H7 (cell line): ENCODE results near the gene FBXL12. TPM values are rescaled to one million over a fixed set of nuclear protein-coding genes. Genes with fewer than 3 reads are reported as not detected.
"Not testable (repeated sequence)": the region's sequence is repeated elsewhere in the genome, so short reads cannot be mapped to it uniquely, and the experiment has no call there.

ENCODE experiments used
- DNase-seq: peaks from one replicate; pipeline ENCODE4 v3.0.0; 2012
- H3K27me3 ChIP-seq: 2 replicates; pipeline ENCODE4 v1.6.0; 2011; ENCODE audit warnings: mild to moderate bottlenecking, low read length; ENCODE audit not compliant: control insufficient read depth, insufficient read depth
- H3K36me3 ChIP-seq: replicated peaks from 2 replicates; pipeline ENCODE4 v1.5.1; 2011; ENCODE audit warnings: low read length; ENCODE audit not compliant: control insufficient read depth, insufficient read depth
- H3K4me3 ChIP-seq: 2 replicates; pipeline ENCODE4 v1.5.1; 2011; ENCODE audit warnings: low read depth, mild to moderate bottlenecking, control low read depth, low read length, moderate library complexity; ENCODE audit not compliant: insufficient read depth
- total RNA-seq: library from RNA; depleted of rRNA; stranded (reverse); fragments of >200 nt; shearing (Covaris generic); gene quantifications from 2 replicates; pipeline ENCODE4 v1.2.3, GENCODE V29; 2014

Gene FBXL12
- total RNA-seq, 1 experiment from 2014 or later: 36.4 TPM

DNA sequence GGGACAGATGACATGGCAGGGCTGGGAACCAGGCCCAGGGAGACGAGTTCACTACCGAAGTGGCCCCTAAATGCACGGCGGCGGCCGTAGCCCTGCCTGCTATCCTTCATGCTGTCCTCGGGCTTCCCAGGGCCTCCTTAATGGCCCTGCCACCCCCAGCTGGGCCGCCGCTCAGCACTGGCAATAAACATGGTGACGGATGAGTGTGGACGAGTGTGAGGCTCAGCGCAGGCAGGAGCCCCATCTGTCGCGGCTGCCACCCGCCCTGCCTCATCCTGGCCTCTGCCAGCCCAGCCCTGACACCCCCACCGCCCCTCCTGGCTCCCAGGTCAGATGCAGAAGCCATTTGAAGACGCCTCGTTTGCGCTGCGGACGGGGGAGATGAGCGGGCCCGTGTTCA lies 29.9 kb upstream of the FBXL12 start:
- Histone ChIP-seq H3K36me3 (no peaks in the 10 kb centered on the region; the same call in none of the 2 replicates), H3K4me3 (no peak overlapping the region), H3K27me3 (no peaks in the 10 kb centered on the region)
- DNase-seq: no peak

DNA sequence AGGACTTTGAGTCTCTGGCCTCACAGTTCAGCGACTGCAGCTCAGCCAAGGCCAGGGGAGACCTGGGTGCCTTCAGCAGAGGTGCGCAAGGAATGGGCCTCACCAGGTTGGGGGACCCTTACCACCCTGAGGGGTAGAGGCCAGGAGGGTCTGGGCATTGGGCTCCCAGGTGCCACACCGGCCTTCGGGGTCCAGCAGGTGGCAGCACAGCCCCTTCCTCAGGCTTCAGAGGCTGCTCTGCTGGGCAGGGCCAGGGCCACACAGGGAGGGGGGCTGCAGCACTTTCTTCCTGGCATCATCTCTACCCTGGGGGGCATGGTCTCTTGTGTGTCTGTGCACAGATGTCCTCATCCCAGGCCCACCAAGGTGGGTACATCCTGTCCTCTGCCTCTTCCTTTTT lies 29.2 kb upstream of the FBXL12 start:
- no peaks in the 10 kb centered on the region; the same call in none of the 2 replicates for H3K36me3 ChIP-seq
- H3K27me3 ChIP-seq: no peaks in the 10 kb centered on the region
- H3K4me3 ChIP-seq: no peak overlapping the region
- peak; percentile 94 for DNase-seq

GRCh38 chr19:9847087-9847671 lies 28.3 kb upstream of the FBXL12 start:
- H3K4me3 ChIP-seq: no peak overlapping the region
- peak; percentile 93 for DNase-seq
- peaks cover 2% of the 10 kb centered on the region for H3K36me3 ChIP-seq
- H3K27me3 ChIP-seq: no peaks in the 10 kb centered on the region

- H3K27me3 ChIP-seq, DNase-seq, H3K4me3 ChIP-seq: not testable (repeated sequence)
- peaks cover 12% of the 10 kb centered on the region for H3K36me3 ChIP-seq
Measured at GRCh38 chr19:9843626-9844273, 24.9 kb upstream of the FBXL12 start.

GRCh38 chr19:9842834-9843625 lies 24.2 kb upstream of the FBXL12 start:
- Histone ChIP-seq H3K27me3 (no peaks in the 10 kb centered on the region), H3K36me3 (peaks cover 12% of the 10 kb centered on the region), H3K4me3 (no peak overlapping the region)
- no peak for DNase-seq

DNA sequence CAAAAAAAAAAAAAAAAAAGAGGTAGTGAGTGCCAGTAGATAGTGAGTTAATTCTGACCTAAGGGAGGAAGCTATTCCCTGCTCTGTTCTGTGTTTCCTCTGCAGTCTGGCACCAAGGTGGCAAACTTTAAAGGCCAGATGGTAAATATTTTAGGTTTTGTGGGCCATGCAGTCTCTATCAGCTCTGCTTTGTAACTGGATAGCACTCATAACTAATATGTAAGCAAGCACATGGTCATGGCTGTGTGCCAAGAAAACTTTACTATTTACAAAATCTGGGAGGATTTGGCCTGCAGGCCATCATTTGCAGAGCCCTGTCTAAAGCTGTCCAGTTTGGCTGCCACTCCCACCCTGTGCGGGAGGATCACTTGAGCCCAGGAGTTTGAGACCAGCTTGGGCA lies 20.5 kb upstream of the FBXL12 start:
- Histone ChIP-seq H3K4me3 (no peak overlapping the region), H3K27me3 (no peaks in the 10 kb centered on the region), H3K36me3 (peaks cover 12% of the 10 kb centered on the region)
- DNase-seq: no peak

GRCh38 chr19:9838324-9838723 lies 19.4 kb upstream of the FBXL12 start:
- Histone ChIP-seq H3K27me3 (no peaks in the 10 kb centered on the region), H3K4me3 (no peak overlapping the region), H3K36me3 (peaks cover 12% of the 10 kb centered on the region)
- peak; percentile 20 for DNase-seq

DNA sequence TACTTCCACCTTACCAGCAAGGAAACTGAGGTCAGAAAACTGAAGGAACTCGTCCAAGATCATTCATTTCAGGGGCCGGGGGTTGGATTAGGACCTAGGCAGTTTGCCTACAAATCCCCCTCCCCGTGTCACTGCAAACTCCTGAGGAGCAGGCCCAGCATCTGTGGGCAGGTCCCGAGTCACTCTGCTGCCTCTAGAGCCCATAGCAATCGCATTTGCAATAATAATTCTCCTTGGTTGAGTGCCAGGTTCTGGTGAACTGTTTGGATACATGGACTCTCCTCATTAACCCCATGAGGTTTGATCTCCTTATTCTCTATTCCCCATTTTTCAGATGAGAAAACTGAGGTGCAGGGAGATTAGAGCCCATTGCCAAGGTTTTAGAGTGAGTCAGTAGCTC lies 17.1 kb upstream of the FBXL12 start:
- peak; percentile 48 for DNase-seq
- peaks cover 6% of the 10 kb centered on the region for H3K36me3 ChIP-seq
- H3K27me3 ChIP-seq: no peaks in the 10 kb centered on the region

GRCh38 chr19:9835507-9835949 lies 16.6 kb upstream of the FBXL12 start:
- Histone ChIP-seq H3K36me3 (peaks cover 5% of the 10 kb centered on the region), H3K27me3 (no peaks in the 10 kb centered on the region), H3K4me3 (peak overlapping the region; percentile 87)
- no peak for DNase-seq

More for the DNA sequence above, 17.1 kb upstream of the FBXL12 start:
- peak overlapping the region; percentile 87 for H3K4me3 ChIP-seq

GRCh38 chr19:9834726-9835506 lies 16.0 kb upstream of the FBXL12 start, which contains the start of gene PIN1:
TSS of gene PIN1 (plus strand) at chr19:9835318. CDS start at chr19:9835345, 27 bp downstream.
- Histone ChIP-seq H3K27me3 (no peaks in the 10 kb centered on the region), H3K36me3 (peaks cover 6% of the 10 kb centered on the region), H3K4me3 (peak within 1 kb of the TSS; percentile 87)
- peak; percentile 100 for DNase-seq

GRCh38 chr19:9834307-9834725 lies 15.4 kb upstream of the FBXL12 start:
- Histone ChIP-seq H3K36me3 (peaks cover 7% of the 10 kb centered on the region), H3K27me3 (no peaks in the 10 kb centered on the region), H3K4me3 (peak overlapping the region; percentile 44)
- DNase-seq: no peak

- no peak for DNase-seq
- Histone ChIP-seq H3K27me3 (no peaks in the 10 kb centered on the region), H3K4me3 (peak overlapping the region; percentile 90), H3K36me3 (peaks cover 4% of the 10 kb centered on the region)
Measured at GRCh38 chr19:9828551-9829063, 9.7 kb upstream of the FBXL12 start.

- Histone ChIP-seq H3K27me3 (no peaks in the 10 kb centered on the region), H3K36me3 (peaks cover 4% of the 10 kb centered on the region), H3K4me3 (peak within 1 kb of the TSS; percentile 90)
- DNase-seq: peak; percentile 97
Measured at GRCh38 chr19:9827289-9828238, 8.7 kb upstream of the FBXL12 start, which contains the start of gene UBL5. TSS of gene UBL5 (plus strand) at chr19:9827918. CDS start at chr19:9828338, 420 bp downstream.
